Activated CD4-positive, alpha-beta T cell treated with anti-CD3 and anti-CD28 coated beads, Interleukin-2, amount 10 ng/mL, durations not matched to agents 7 days and 5 days (primary cell): ENCODE measurements around the gene DNAH12. TPM values are rescaled to one million over a fixed set of nuclear protein-coding genes. Genes with fewer than 3 reads are reported as not detected.

Source experiments
- CTCF ChIA-PET: fragments of 350-600 bp; sonication (Branson Sonifier 250); formaldehyde crosslinking; loops from one replicate; lab custom pipeline; 2021; ENCODE audit warnings: antibody characterized with exemption; lab: Charles Lee
- POLR2A ChIA-PET: fragments of 350-600 bp; sonication (Branson Sonifier 250); formaldehyde crosslinking; loops from one replicate; lab custom pipeline; 2021; ENCODE audit warnings: antibody characterized with exemption; lab: Charles Lee
- DNase-seq: peaks from one replicate; pipeline ENCODE4 v3.0.0-alpha.2; 2020
- H3K27ac Mint-ChIP-seq: one replicate; pipeline ENCODE4 v1.8.0; 2021; ENCODE audit warnings: mild to moderate bottlenecking, moderate library complexity, mixed read lengths
- H3K27me3 Mint-ChIP-seq: one replicate; pipeline ENCODE4 v1.8.0; 2021; ENCODE audit warnings: mixed read lengths
- H3K36me3 Mint-ChIP-seq: one replicate; pipeline ENCODE4 v1.8.0; 2021; ENCODE audit warnings: low read depth, mixed read lengths
- H3K4me1 Mint-ChIP-seq: one replicate; pipeline ENCODE4 v1.8.0; 2021; ENCODE audit warnings: mixed read lengths
- H3K4me3 Mint-ChIP-seq: one replicate; pipeline ENCODE4 v1.8.0; 2021; ENCODE audit warnings: mild to moderate bottlenecking, moderate library complexity, mixed read lengths
- H3K9me3 Mint-ChIP-seq: one replicate; pipeline ENCODE4 v1.8.0; 2021; ENCODE audit warnings: mixed read lengths
- total RNA-seq, 2 experiments: library from RNA; stranded (reverse); gene quantifications; one replicate each; pipeline ENCODE4 v1.2.3, GENCODE V29; 2021

DNAH12 gene
- total RNA-seq, 2 experiments from 2014 or later: 0.06 to 0.10 TPM

DNA sequence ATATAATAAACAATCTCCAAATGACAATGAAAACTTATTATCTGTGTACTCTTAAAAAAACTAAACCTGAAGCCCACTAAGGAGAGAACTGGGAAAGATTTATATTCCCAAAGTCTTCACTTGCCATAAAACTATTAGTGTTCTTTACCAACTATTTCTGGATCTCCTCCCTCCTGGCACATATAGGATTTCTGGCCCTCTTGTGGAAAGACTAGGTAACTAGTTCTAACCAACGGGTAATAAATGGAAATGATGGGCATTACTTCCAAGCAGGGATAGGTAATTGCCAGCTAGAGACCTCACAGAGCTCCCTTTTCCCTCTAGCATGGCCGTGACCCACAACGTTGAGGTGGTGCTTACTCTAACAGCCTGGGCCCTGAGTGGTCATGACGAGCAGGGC is 110.1 kb downstream of the DNAH12 start:
- CTCF ChIA-PET: no interaction called here
- no peak for DNase-seq
- POLR2A ChIA-PET: no interaction called here
- no peak overlapping the region for H3K4me3 Mint-ChIP-seq
- no peak overlapping the region for H3K27ac Mint-ChIP-seq
- no peaks in the 10 kb centered on the region for H3K9me3 Mint-ChIP-seq
- H3K4me1 Mint-ChIP-seq: no peaks in the 10 kb centered on the region
- H3K27me3 Mint-ChIP-seq: peaks cover 7% of the 10 kb centered on the region
- H3K36me3 Mint-ChIP-seq: no peaks in the 10 kb centered on the region

DNA sequence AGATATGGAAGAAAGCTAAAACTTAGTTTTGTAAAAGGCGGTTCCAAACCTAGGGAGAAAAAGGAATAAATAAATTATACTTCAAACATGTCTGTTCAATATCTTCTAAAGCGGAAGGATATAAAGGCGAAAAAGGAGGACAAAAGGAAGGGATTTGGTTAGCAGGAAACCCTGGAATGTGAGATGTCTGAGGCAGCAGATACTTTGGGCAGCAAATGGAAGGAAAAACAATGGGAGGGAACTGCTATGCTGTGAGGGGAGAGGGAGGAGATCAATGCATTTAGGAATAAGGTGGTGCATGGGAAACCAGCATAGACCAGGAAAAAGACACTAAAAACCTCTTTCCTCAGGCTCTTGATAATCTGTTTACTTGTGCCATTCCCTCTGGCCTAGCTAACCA is 120.8 kb downstream of the DNAH12 start:
- Mint-ChIP-seq H3K27me3 (peaks cover 14% of the 10 kb centered on the region), H3K36me3 (no peaks in the 10 kb centered on the region), H3K27ac (no peak overlapping the region), H3K9me3 (no peaks in the 10 kb centered on the region), H3K4me1 (no peaks in the 10 kb centered on the region), H3K4me3 (no peak overlapping the region)
- POLR2A ChIA-PET: no interaction called here
- CTCF ChIA-PET: interaction anchor here (0.6 to 1.5 kb wide), 2 partner anchors 26 to 257 kb away, joined by 3 to 4 read pairs; no protein-coding TSS in a partner anchor
- DNase-seq: no peak

DNA sequence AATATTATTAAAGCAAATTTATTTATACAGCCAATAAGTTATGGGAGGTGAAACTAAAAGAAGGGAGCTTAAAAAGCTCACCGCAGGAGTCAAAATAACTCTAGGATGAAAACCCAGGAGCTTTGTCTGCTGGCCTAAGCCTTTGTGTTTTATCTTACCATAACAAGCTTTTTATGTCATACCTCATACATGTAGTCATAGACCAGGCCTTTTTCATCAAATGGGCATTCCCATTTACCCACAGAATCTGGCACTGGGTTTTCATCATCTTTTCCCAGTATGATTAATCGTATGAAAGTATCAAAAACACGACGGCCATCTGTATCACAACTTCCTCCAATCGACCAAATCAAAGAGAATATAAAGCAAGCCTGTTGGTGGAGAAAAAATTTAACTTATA is 122.8 kb downstream of the DNAH12 start:
- no peaks in the 10 kb centered on the region for H3K36me3 Mint-ChIP-seq
- H3K27me3 Mint-ChIP-seq: peaks cover 14% of the 10 kb centered on the region
- H3K9me3 Mint-ChIP-seq: no peaks in the 10 kb centered on the region
- ChIA-PET CTCF (interaction anchor here (1.2 kb wide), 1 partner anchor 24 kb away, joined by 4 read pairs; no protein-coding TSS in a partner anchor), POLR2A (no interaction called here)
- no peak overlapping the region for H3K4me3 Mint-ChIP-seq
- DNase-seq: no peak
- no peaks in the 10 kb centered on the region for H3K4me1 Mint-ChIP-seq
- H3K27ac Mint-ChIP-seq: no peak overlapping the region

DNA sequence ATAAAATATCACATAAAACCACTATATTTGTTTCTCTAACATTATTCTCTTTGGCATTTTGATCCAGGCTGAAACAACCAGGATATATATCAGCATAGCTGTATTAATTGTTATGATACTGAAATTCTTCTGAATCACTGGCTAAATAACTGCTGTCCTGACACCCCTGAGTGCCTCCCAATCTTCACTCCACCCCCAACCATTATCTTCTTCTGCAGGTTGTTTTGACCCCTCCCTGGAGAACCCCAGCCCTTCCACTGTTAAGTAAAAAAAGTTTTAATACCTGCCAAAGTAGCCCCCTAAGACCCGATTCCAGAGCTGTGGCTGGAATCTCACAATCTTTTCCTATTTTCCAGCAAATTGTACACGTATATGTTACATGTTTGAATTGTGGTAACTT is 124.1 kb downstream of the DNAH12 start:
- no peaks in the 10 kb centered on the region for H3K4me1 Mint-ChIP-seq
- H3K36me3 Mint-ChIP-seq: no peaks in the 10 kb centered on the region
- no peak overlapping the region for H3K4me3 Mint-ChIP-seq
- no peak for DNase-seq
- no peak overlapping the region for H3K27ac Mint-ChIP-seq
- POLR2A ChIA-PET: interaction anchor here (0.5 kb wide), 1 partner anchor 67 kb away, joined by 3 read pairs; no protein-coding TSS in a partner anchor
- H3K9me3 Mint-ChIP-seq: no peaks in the 10 kb centered on the region
- peaks cover 8% of the 10 kb centered on the region for H3K27me3 Mint-ChIP-seq
- CTCF ChIA-PET: no interaction called here

DNA sequence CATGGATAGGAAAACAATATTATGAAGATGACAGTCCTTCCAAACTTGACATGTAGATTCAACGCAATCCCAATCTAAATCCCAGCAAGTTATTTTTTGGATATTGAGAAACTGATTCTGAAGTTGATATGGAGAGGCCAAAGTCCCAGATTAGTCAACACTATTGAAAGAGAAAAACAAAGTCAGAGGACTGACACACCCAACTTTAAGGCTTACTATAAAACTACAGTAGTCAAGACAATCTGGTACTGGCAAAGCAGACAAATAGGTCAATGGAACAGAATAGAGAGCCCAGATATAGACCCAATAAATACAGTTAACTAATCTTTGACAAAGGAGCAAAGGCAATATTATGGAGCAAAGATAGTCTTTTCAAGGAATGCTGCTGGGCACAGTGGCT is 132.4 kb downstream of the DNAH12 start:
- Mint-ChIP-seq H3K36me3 (no peaks in the 10 kb centered on the region), H3K27me3 (peaks cover 9% of the 10 kb centered on the region), H3K4me1 (no peaks in the 10 kb centered on the region), H3K27ac (no peak overlapping the region), H3K4me3 (no peak overlapping the region), H3K9me3 (no peaks in the 10 kb centered on the region)
- POLR2A ChIA-PET: no interaction called here
- no peak for DNase-seq
- CTCF ChIA-PET: no interaction called here

DNA sequence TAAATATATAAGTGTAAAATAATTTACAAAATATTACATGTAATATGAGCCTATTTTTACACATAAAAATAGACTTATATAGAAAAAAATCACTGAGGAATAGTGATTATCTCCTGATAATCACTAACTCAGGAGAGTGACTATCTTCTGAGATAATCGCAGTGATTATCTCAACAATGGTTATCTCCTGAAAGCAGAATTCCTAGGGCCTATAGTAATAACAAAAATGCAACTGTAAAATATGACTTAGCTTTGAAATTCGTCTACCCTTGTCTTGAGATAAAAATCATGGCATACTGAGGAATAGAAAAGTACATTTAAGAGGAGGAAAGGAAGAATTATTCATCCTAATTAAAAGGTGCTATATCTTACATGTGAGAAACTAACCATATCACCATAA is 134.7 kb downstream of the DNAH12 start:
- H3K27ac Mint-ChIP-seq: no peak overlapping the region
- H3K9me3 Mint-ChIP-seq: no peaks in the 10 kb centered on the region
- POLR2A ChIA-PET: no interaction called here
- H3K4me1 Mint-ChIP-seq: no peaks in the 10 kb centered on the region
- no peak overlapping the region for H3K4me3 Mint-ChIP-seq
- CTCF ChIA-PET: no interaction called here
- DNase-seq: no peak
- H3K36me3 Mint-ChIP-seq: no peaks in the 10 kb centered on the region
- H3K27me3 Mint-ChIP-seq: peaks cover 13% of the 10 kb centered on the region

DNA sequence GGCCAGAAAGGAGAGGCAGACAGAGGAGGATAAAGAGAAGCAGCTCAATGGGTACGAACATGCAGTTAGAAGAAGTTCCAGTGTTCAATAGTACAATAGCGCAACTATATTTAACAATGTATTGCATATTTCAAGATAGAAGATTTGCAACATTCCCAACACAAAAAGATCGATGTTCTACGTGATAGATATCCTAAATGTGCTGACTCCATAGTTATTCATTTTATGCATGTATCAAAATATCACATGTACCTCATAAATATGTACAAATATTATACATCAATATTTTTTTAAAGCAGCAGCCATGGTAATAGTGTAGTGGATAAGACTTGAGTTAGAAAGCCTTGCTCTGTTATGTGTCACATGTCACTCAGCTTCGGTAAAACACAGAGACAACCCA is 141.5 kb downstream of the DNAH12 start:
- Mint-ChIP-seq H3K27ac (no peak overlapping the region), H3K36me3 (no peaks in the 10 kb centered on the region), H3K9me3 (no peaks in the 10 kb centered on the region), H3K27me3 (peaks cover 27% of the 10 kb centered on the region), H3K4me1 (peaks cover 5% of the 10 kb centered on the region), H3K4me3 (no peak overlapping the region)
- CTCF ChIA-PET: no interaction called here
- POLR2A ChIA-PET: no interaction called here
- no peak for DNase-seq

DNA sequence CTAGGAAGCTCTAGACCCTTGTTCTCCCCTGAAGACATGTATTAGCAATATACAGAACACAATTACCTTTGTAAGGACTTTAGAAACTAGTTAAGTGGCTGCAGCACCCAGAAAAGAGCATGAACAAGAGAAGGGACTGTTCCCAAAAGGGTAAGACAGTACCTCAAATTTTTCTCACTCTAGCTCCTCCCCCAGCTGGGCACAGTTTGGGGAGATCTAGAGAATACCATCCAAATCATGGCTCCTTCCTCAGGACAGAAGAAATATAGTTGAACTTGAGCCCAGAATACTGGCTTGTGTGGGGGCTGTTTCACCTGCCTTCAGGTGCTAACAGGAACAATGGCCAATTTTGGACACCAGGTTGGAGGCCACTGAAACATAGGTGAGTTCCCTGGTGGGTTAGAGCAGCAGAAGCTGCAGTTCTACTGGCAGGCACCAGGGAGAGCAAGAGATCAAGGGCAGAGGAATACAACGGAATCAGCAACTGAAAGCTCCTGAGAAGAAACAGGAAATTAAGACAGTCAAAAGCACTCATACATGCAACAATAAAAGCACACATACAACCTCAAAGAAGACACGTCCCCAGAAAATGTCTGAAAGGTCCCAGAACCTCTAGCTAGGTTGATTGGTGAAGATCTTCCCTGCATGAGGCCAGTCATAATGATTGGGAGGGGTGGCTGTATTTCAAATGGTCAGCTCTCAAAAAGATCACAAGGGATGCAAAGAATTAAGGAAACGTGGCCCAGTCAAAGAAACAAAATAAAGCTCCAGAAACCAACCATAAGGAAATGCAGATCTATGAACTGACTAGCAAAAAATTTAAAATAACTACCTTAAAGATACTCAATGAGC is 146.7 kb downstream of the DNAH12 start:
- Mint-ChIP-seq H3K4me1 (peaks cover 19% of the 10 kb centered on the region), H3K27me3 (peaks cover 17% of the 10 kb centered on the region), H3K36me3 (no peaks in the 10 kb centered on the region), H3K9me3 (no peaks in the 10 kb centered on the region), H3K27ac (peak overlapping the region; percentile 85), H3K4me3 (peak overlapping the region; percentile 5)
- POLR2A ChIA-PET: no interaction called here
- DNase-seq: peak; percentile 73
- CTCF ChIA-PET: interaction anchor here (0.6 to 1.4 kb wide), 21 partner anchors 10 to 652 kb away, joined by 3 to 10 read pairs (median 3); partner anchors contain the start of gene PDE12

DNA sequence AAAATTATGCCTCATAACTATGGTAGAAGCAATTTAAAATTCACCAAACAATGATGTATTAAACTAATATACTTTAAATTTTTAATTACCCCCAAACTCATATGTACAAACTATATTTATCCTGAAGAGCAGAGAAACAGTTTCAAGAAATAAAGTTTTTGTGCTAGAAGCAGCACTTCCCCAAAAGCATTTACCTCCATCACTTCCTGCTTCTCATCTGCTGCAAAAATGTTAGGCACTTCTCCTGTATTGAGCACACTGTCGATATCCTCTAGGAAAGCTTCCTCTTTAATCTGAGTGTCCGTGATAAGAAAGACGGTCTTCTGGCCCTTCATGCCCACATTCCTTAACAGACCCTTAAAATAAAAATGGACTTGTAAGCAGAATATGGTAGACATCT is 150.2 kb downstream of the DNAH12 start:
- no peak overlapping the region for H3K27ac Mint-ChIP-seq
- no peaks in the 10 kb centered on the region for H3K9me3 Mint-ChIP-seq
- ChIA-PET CTCF (no interaction called here), POLR2A (no interaction called here)
- no peak overlapping the region for H3K4me3 Mint-ChIP-seq
- peaks cover 9% of the 10 kb centered on the region for H3K27me3 Mint-ChIP-seq
- H3K4me1 Mint-ChIP-seq: peaks cover 19% of the 10 kb centered on the region
- DNase-seq: no peak
- H3K36me3 Mint-ChIP-seq: no peaks in the 10 kb centered on the region

DNA sequence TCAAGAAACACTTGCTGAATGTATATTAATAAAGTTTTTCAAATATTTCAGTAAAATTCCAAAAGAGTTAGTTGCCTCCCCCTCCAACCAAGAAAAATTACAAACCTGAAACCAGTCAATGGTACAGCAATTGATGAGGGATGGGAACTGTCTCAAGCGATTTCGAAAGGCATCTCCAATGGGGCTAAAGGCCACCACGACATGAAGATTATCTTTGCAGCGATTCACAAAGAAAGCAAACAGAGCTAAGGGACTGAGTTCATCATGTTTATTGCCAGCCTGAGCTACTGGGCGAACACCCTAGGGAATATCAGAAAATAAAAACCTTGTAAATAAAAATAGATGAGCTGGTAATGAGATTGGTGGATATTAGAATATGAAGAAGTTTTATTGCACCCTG is 152.4 kb downstream of the DNAH12 start:
- Mint-ChIP-seq H3K4me3 (no peak overlapping the region), H3K9me3 (no peaks in the 10 kb centered on the region), H3K27me3 (peaks cover 9% of the 10 kb centered on the region), H3K4me1 (peaks cover 7% of the 10 kb centered on the region), H3K36me3 (no peaks in the 10 kb centered on the region), H3K27ac (no peak overlapping the region)
- ChIA-PET POLR2A (no interaction called here), CTCF (no interaction called here)
- no peak for DNase-seq

DNA sequence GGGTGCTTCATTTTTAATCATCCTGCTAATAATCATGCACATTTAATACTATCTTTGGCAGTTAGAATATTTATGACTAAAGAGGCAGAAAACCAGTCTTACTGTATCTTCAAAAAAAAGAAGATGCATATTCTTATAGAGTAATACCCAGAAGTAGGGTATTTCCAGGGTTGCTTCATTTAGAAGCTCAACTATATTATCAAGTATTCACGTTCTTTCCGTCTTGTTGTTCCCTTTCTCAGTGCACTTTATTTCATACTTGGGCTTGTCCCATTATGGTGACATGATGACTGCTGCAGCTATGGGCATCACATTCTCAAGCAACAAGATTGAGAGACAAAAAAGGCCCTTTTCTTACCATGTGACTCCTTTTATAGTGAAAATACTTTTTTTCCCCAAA is 154.9 kb downstream of the DNAH12 start:
- Mint-ChIP-seq H3K4me3 (no peak overlapping the region), H3K27ac (no peak overlapping the region), H3K27me3 (peaks cover 9% of the 10 kb centered on the region), H3K4me1 (peaks cover 6% of the 10 kb centered on the region), H3K36me3 (no peaks in the 10 kb centered on the region), H3K9me3 (no peaks in the 10 kb centered on the region)
- POLR2A ChIA-PET: no interaction called here
- DNase-seq: no peak
- CTCF ChIA-PET: interaction anchor here (0.6 kb wide), 1 partner anchor 1409 kb away, joined by 3 read pairs; no protein-coding TSS in a partner anchor

DNA sequence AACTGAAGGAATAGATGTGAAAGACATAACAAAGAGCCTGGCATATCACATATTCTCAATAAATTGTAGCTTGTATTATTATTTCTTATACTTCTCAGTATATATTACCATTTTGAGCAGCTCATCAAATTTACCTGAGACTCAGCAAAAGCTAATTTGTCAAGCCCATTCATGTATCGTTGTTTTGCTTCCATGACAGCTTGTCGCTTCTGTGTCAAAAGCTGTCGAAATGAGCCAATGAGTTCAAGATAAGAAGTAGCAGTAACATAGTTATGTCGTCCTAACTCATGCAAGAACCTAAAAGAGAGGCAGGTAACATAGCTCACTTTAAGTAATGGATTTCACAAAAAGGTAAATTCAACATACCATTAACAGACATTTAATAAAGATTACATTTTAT is 157.8 kb downstream of the DNAH12 start:
- no peaks in the 10 kb centered on the region for H3K9me3 Mint-ChIP-seq
- peaks cover 9% of the 10 kb centered on the region for H3K27me3 Mint-ChIP-seq
- CTCF ChIA-PET: interaction anchor here (1.7 to 2.8 kb wide), 2 partner anchors 11 to 15 kb away, joined by 3 to 10 read pairs; no protein-coding TSS in a partner anchor
- no peaks in the 10 kb centered on the region for H3K4me1 Mint-ChIP-seq
- POLR2A ChIA-PET: no interaction called here
- no peaks in the 10 kb centered on the region for H3K36me3 Mint-ChIP-seq
- H3K4me3 Mint-ChIP-seq: no peak overlapping the region
- H3K27ac Mint-ChIP-seq: no peak overlapping the region
- DNase-seq: no peak

DNA sequence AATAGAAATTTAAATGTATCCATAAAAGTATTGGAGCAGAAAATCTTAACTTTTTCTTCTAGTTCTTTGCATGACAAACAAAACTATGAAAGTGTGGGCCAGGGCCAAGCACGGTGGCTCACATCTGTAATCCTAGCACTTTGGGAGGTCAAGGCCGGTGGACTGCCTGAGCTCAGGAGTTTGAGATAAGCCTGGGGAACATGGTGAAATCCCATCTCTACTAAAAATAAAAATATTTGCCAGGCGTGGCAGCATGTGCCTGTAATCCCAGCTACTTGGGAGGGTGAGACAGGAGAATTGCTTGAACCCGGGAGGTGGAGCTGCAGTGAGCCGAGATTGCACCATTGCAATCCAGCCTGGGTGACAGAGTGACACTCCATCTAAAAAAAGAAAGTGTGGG is 158.6 kb downstream of the DNAH12 start:
- Mint-ChIP-seq H3K27ac (no peak overlapping the region), H3K36me3 (no peaks in the 10 kb centered on the region), H3K27me3 (peaks cover 2% of the 10 kb centered on the region), H3K4me3 (no peak overlapping the region), H3K9me3 (no peaks in the 10 kb centered on the region), H3K4me1 (no peaks in the 10 kb centered on the region)
- POLR2A ChIA-PET: no interaction called here
- no peak for DNase-seq
- CTCF ChIA-PET: interaction anchor here (1.7 to 2.8 kb wide), 2 partner anchors 12 to 15 kb away, joined by 3 to 10 read pairs; no protein-coding TSS in a partner anchor
